ENCODE data around the gene UNC5A. TPM values are rescaled to one million over a fixed set of nuclear protein-coding genes. Genes with fewer than 3 reads are reported as not detected.

Gene UNC5A
- total and polyA plus RNA-seq, 9 of the 15 experiments (the other 6 are each of a cell fraction or from before 2014, with no cell fraction given): not detected

GRCh38 chr5:176880366-176881020 lies 70.1 kb downstream of the UNC5A start:
- Histone ChIP-seq H3K36me3 (ENCODE audit: control insufficient read depth, insufficient read depth, low read length) (no peaks in the 10 kb centered on the region), H3K4me3 (no peak overlapping the region), H3K79me2 (ENCODE audit: control insufficient read depth, insufficient read depth, low read length) (no peaks in the 10 kb centered on the region), H3K4me2 (ENCODE audit: insufficient read depth, low read length) (no peak overlapping the region), H3K9ac (ENCODE audit: insufficient read depth in 1 of 2, low read depth in 2 of 2, low read length in 2 of 2) (no peak overlapping the region; a peak in 2 of 4 replicates), H3K27me3 (ENCODE audit: control insufficient read depth in 2 of 2, insufficient read depth in 2 of 2, low read length in 2 of 2) (peaks cover 80 to 97% of the 10 kb centered on the region in 2 experiments), H3K4me1 (replicated peaks in 1 of 2; ENCODE audit: control insufficient read depth in 2 of 2, insufficient read depth in 2 of 2, low read length in 2 of 2) (peaks cover 0 to 43% of the 10 kb centered on the region in 2 experiments; a peak in 2 of 5 replicates), H4K20me1 (replicated peaks; ENCODE audit: control insufficient read depth, insufficient read depth, low read length) (peaks cover 34% of the 10 kb centered on the region), H3K27ac (ENCODE audit: extremely low read depth, low read depth, low read length) (no peak overlapping the region), H3K9me1 (ENCODE audit: control insufficient read depth, insufficient read depth, low read length) (peaks cover 12% of the 10 kb centered on the region), H2AFZ (ENCODE audit: low read depth, low read length) (no peak overlapping the region), H3K9me3 (replicated peaks; ENCODE audit: control insufficient read depth, insufficient read depth, low read depth, low read length) (no peaks in the 10 kb centered on the region)
- CTCF ChIA-PET (ENCODE audit: low intra/inter-chr PET ratio): no interaction called here
- in situ Hi-C loops (cut with MboI): no loop called here
- 5% methylated on average over 23 of the region's 26 CpGs for WGBS (ENCODE audit: insufficient coverage, low coverage, missing lambda C conversion rate)
- ATAC-seq (no peak), DNase-seq (ENCODE audit: extremely low read depth in 1 of 4, low spot score in 3 of 4) (no peak), FAIRE-seq (no peak)
- POLR2A ChIA-PET: no interaction called here
- no TSS peak for BruUV-seq (replicated peaks)
- intact Hi-C loops (cut with micrococcal nuclease): no loop called here
- TF ChIP-seq KAT8 (IDR thresholded peaks at IDR 0.05; ENCODE audit: low read depth) (no peak), PTRF (tag; IDR thresholded peaks at IDR 0.05) (no peak), DLX4 (CRISPR knock-in tag; IDR thresholded peaks at IDR 0.05) (no peak), PHF20 (IDR thresholded peaks at IDR 0.05; ENCODE audit: partially characterized antibody) (no peak), ZNF12 (CRISPR knock-in tag; IDR thresholded peaks at IDR 0.05) (no peak), KLF1 (tag; IDR thresholded peaks at IDR 0.05) (no peak), GATAD2B (IDR thresholded peaks at IDR 0.05; ENCODE audit: borderline replicate concordance) (no peak), ZBED1 (IDR thresholded peaks at IDR 0.05) (no peak), STAT6 (CRISPR knock-in tag; IDR thresholded peaks at IDR 0.05) (no peak), CEBPG (CRISPR knock-in tag; IDR thresholded peaks at IDR 0.05) (no peak), CEBPG (tag; conservative IDR thresholded peaks at IDR 0.05 in 1 of 2, IDR thresholded peaks at IDR 0.05 in 1 of 2) (no peak), SMARCA5 (IDR thresholded peaks at IDR 0.05) (no peak), ZKSCAN1 (IDR thresholded peaks at IDR 0.05; ENCODE audit: low read depth, low read length) (no peak), SMAD3 (CRISPR knock-in tag; conservative IDR thresholded peaks at IDR 0.05) (no peak), ATF6 (CRISPR knock-in tag; IDR thresholded peaks at IDR 0.05) (no peak), NCOA2 (IDR thresholded peaks at IDR 0.05; ENCODE audit: partially characterized antibody in 2 of 2) (no peak), ZC3H11A (IDR thresholded peaks at IDR 0.05; ENCODE audit: low read depth, low read length) (no peak)
